Measurements from ENCODE around the gene SH3GLB1. TPM values are rescaled to one million over a fixed set of nuclear protein-coding genes. Genes with fewer than 3 reads are reported as not detected.

The SH3GLB1 gene
- total RNA-seq: 35.0 and 62.8 TPM in 2 replicates

DNA sequence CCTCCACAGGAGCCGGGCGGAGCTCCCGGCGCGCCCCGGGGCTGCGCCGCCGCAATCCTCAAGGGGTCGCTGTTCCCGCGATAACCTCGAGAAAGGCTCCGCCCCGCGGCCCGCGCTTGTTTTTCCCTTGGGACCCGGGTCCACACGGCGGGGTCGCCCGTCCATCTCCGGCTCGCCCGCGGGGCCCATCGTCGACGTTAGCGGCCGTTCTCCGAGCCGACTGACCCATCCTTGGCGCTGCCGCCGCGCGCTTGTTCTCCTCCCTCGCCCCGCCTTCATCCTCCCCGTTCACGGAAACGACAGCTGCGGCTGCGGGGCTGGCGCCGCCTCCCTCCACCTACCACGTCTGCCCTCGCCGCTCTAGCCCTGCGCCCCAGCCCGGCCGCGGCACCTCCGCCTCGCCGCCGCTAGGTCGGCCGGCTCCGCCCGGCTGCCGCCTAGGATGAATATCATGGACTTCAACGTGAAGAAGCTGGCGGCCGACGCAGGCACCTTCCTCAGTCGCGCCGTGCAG lies at the start of gene SH3GLB1:
Gene SH3GLB1, plus strand, starts transcription at position 119 of the 514 bp plus-strand sequence. Its CDS starts 324 bp downstream, at position 443.

Other genes with a start within 250 kb of the SH3GLB1 start
- gene CLCA1, start 235.6 kb upstream of the SH3GLB1 start, total RNA-seq: not detected in 2 replicates
- not detected in 2 replicates for gene CLCA4, start 157.5 kb upstream of the SH3GLB1 start, total RNA-seq
- gene SELENOF, start 209.6 kb downstream of the SH3GLB1 start, total RNA-seq: 120 and 170 TPM in 2 replicates
- gene HS2ST1, start 210.1 kb downstream of the SH3GLB1 start, total RNA-seq: 12.5 and 18.7 TPM in 2 replicates

Measured in bladder microvascular endothelial cell (primary cell).